NCI-H510A (cell line): Measurements from ENCODE around the gene KRT85.
A peak's percentile ranks its signal among the peaks of the same experiment; 100 is the strongest.

Source experiments
- DNase-seq: peaks from one replicate; lab custom pipeline; 2025; lab: John Stamatoyannopoulos, UW

The KRT85 gene

GRCh38 chr12:52394836-52395405 is 27.6 kb upstream of the KRT85 start:
- no peak for DNase-seq

- no peak for DNase-seq
These were observed 25.3 kb upstream of the KRT85 start for GRCh38 chr12:52392465-52393007.

- DNase-seq = no peak
These were observed 24.3 kb upstream of the KRT85 start for GRCh38 chr12:52391618-52392002.

- DNase-seq = no peak
These were observed 23.7 kb upstream of the KRT85 start for GRCh38 chr12:52390739-52391617.

GRCh38 chr12:52389313-52390207 is 22.3 kb upstream of the KRT85 start:
- DNase-seq = no peak

GRCh38 chr12:52387859-52388258 is 20.6 kb upstream of the KRT85 start:
- DNase-seq = no peak

GRCh38 chr12:52385226-52385702 is 18.0 kb upstream of the KRT85 start, which contains the start of gene KRT84:
Gene KRT84 (minus strand): TSS chr12:52385652. CDS start chr12:52385585, 67 bp downstream.
- no peak for DNase-seq

GRCh38 chr12:52383331-52383730 is 16.1 kb upstream of the KRT85 start:
- no peak for DNase-seq

- no peak for DNase-seq
These were observed 15.6 kb upstream of the KRT85 start for GRCh38 chr12:52382854-52383253.

GRCh38 chr12:52381206-52381605 is 13.9 kb upstream of the KRT85 start:
- DNase-seq = no peak

- no peak for DNase-seq
These were observed 13.0 kb upstream of the KRT85 start for GRCh38 chr12:52380271-52380694.

- DNase-seq = no peak
These were observed 12.3 kb upstream of the KRT85 start for GRCh38 chr12:52379536-52379935.

GRCh38 chr12:52378091-52378490 is 10.8 kb upstream of the KRT85 start:
- DNase-seq = no peak

- DNase-seq = no peak
These were observed 10.0 kb upstream of the KRT85 start for GRCh38 chr12:52377266-52377665.

GRCh38 chr12:52372216-52373154 is 5.2 kb upstream of the KRT85 start:
- DNase-seq = peak; percentile 36

GRCh38 chr12:52371716-52372115 is 4.4 kb upstream of the KRT85 start:
- DNase-seq = no peak

GRCh38 chr12:52370926-52371608 is 3.8 kb upstream of the KRT85 start:
- no peak for DNase-seq

- no peak for DNase-seq
These were observed 2.5 kb upstream of the KRT85 start for GRCh38 chr12:52369809-52370208.

- DNase-seq = no peak
These were observed 1.9 kb upstream of the KRT85 start for GRCh38 chr12:52369211-52369610.

- DNase-seq = no peak
These were observed 1.2 kb upstream of the KRT85 start for GRCh38 chr12:52368508-52368907.
